BJ (cell line): ENCODE results near the gene LCOR. TPM values are rescaled to one million over a fixed set of nuclear protein-coding genes. Genes with fewer than 3 reads are reported as not detected.
A peak's percentile ranks its signal among the peaks of the same experiment; 100 is the strongest.

Source experiments
- CTCF ChIA-PET: fragments of 350-600 bp; formaldehyde crosslinking; extraction: SDS; loops from one replicate; lab custom pipeline; 2021; ENCODE audit warnings: antibody characterized with exemption, inconsistent platforms; lab: Yijun Ruan, JAX
- POLR2A ChIA-PET: fragments of 300-600 bp; sonication (Branson Sonifier 250); formaldehyde crosslinking; extraction: SDS; loops from one replicate; lab custom pipeline; 2021; ENCODE audit warnings: antibody characterized with exemption; lab: Charles Lee
- DNase-seq: peaks from one replicate; pipeline ENCODE4 v3.0.0-alpha.2; 2011; ENCODE audit warnings: low read depth
- H3K27me3 ChIP-seq: 2 replicates; pipeline ENCODE4 v1.6.0; 2011; ENCODE audit warnings: low read length; ENCODE audit not compliant: control insufficient read depth, insufficient read depth
- H3K36me3 ChIP-seq: 2 replicates; pipeline ENCODE4 v1.5.1; 2011; ENCODE audit warnings: low read length; ENCODE audit not compliant: control insufficient read depth, insufficient read depth
- H3K4me3 ChIP-seq: 2 replicates; pipeline ENCODE4 v1.5.1; 2011; ENCODE audit warnings: low read depth, mild to moderate bottlenecking, control low read depth, low read length
- polyA plus RNA-seq: library from polyadenylated mRNA; depleted of rRNA; stranded (reverse); fragments of >200 nt; gene quantifications from 2 replicates; pipeline ENCODE4 v1.2.3, GENCODE V29; 2011
- TF ChIP-seq, protein P1 (sequence below): IDR thresholded peaks from 2 replicates; pipeline ENCODE4 v1.5.1; 2011; ENCODE audit warnings: low read depth, mild to moderate bottlenecking, control low read depth, inconsistent platforms, low read length, moderate library complexity; ENCODE audit not compliant: insufficient read depth

The LCOR gene
- polyA plus RNA-seq, 1 experiment, result 4.9 TPM

DNA sequence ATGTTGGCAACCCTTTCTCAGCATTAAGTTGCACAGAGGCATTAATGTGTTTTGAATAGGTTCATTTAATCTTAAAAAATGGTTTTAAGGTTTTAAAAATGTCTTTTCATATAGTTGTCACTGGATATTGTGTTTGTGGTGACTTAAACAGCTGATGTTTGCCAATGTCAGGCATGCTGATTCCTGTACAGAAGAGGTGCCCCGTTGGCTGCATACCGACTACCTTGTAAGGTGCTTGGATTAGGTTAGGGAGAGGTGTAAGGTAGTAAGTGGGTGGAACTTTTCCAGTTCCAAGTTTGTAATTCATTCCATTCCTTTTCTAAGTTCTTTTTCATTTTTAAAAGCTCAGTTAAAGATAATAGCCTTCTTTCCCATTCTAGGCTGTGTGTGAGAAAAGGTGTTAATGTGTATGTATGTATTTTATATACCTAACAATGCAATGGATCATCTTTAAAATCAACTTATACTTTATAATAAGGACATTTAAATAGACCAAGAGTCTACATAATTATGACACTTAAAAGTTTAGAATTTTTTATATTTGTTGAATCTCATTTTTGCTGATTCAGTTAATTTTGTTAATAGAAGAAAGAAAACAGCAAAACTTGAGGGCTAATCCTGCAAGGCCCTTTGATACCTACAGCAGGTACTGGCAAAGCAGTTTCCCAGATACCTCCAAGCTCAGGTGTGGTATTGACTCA is 155.2 kb downstream of the LCOR start:
- POLR2A ChIA-PET, result no interaction called here
- Histone ChIP-seq H3K27me3 (no peaks in the 10 kb centered on the region), H3K36me3 (no peaks in the 10 kb centered on the region), H3K4me3 (no peak overlapping the region)
- no peak for DNase-seq
- CTCF ChIA-PET, result interaction anchor here (1.0 to 2.1 kb wide), 4 partner anchors 11 to 86 kb away, joined by 3 to 8 read pairs (median 4); no protein-coding TSS in a partner anchor
- TF ChIP-seq, protein P1, sequence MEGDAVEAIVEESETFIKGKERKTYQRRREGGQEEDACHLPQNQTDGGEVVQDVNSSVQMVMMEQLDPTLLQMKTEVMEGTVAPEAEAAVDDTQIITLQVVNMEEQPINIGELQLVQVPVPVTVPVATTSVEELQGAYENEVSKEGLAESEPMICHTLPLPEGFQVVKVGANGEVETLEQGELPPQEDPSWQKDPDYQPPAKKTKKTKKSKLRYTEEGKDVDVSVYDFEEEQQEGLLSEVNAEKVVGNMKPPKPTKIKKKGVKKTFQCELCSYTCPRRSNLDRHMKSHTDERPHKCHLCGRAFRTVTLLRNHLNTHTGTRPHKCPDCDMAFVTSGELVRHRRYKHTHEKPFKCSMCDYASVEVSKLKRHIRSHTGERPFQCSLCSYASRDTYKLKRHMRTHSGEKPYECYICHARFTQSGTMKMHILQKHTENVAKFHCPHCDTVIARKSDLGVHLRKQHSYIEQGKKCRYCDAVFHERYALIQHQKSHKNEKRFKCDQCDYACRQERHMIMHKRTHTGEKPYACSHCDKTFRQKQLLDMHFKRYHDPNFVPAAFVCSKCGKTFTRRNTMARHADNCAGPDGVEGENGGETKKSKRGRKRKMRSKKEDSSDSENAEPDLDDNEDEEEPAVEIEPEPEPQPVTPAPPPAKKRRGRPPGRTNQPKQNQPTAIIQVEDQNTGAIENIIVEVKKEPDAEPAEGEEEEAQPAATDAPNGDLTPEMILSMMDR, result no peak

DNA sequence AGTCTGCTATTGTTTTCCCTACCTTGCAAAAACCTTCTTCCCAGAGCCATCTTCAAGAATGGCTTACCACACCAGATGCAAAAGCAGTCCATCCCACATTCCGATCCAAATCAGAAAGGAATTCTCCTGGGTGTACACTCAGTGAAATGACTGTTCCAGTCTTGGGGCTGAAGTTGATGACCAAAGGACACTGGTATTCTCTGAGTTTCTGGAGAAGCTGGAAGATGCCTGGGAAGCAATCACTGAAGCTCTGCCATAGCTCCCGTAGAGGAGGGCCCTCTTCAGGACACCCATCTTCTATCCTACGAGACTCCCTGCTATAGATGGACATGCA is 155.7 kb downstream of the LCOR start:
- H3K4me3 ChIP-seq, result no peak overlapping the region
- POLR2A ChIA-PET, result interaction anchor here (0.6 kb wide), 1 partner anchor 37 kb away, joined by 3 read pairs; no protein-coding TSS in a partner anchor

DNA sequence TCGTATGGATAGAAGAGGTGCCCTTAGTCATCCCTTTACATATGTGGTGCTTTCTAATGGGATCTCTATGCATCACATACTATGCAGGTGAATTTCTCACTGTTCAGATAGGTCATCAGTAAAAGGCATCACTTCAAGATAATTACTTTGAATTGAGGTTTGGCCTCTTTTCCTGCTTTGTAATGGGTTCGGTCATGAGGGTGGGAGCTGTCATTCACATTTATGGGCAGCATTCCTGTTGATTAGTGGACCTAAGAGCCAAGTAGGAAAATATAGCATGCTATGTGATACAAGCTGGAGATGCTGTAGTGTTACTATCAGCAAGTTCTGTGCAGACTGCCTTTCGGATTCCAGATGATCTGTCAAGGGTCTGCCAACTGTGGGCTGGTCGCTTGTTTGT is 156.3 kb downstream of the LCOR start:
- H3K27me3 ChIP-seq, result no peaks in the 10 kb centered on the region
- ChIA-PET CTCF (interaction anchor here (0.7 to 1.0 kb wide), 2 partner anchors 11 to 65 kb away, joined by 3 read pairs; no protein-coding TSS in a partner anchor), POLR2A (interaction anchor here (0.6 kb wide), 1 partner anchor 36 kb away, joined by 3 read pairs; no protein-coding TSS in a partner anchor)
- no peak for DNase-seq
- TF ChIP-seq, protein P1, result no peak
- no peaks in the 10 kb centered on the region for H3K36me3 ChIP-seq
- no peak overlapping the region for H3K4me3 ChIP-seq

More for the DNA sequence above, 155.7 kb downstream of the LCOR start:
- no peaks in the 10 kb centered on the region for H3K36me3 ChIP-seq
- peak; percentile 26 for DNase-seq
- CTCF ChIA-PET, result interaction anchor here (1.0 to 1.3 kb wide), 2 partner anchors 78 to 85 kb away, joined by 3 to 4 read pairs; no protein-coding TSS in a partner anchor
- H3K27me3 ChIP-seq, result no peaks in the 10 kb centered on the region
- TF ChIP-seq, protein P1, result no peak

DNA sequence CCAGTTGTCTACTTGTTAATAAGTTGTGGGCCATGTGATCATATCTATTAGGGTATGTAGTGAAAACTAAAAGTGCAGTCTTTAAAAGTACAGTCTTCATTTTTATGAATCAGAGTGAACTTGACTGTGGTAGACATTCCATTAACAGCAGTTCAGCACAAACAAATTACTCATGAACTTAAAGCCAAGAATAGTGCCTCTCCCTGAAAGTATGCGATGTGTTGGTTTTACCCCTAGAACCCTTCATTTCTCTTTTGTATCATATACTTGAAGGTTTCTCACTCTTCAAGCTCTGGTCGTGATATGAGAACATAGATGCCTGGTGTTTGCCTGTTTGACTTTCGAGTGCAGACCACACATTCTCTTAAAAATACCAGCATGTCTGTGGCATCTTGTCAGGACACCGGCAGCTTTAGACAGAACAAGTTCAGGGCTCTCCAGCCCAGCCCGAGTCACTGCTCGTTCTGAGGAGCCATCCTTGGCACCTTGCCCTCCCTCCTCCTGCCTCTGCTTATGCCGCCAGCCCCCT is 159.3 kb downstream of the LCOR start:
- POLR2A ChIA-PET, result interaction anchor here (0.6 to 0.7 kb wide), 3 partner anchors 70 to 164 kb away, joined by 3 to 4 read pairs (median 3); no protein-coding TSS in a partner anchor
- H3K27me3 ChIP-seq, result no peaks in the 10 kb centered on the region
- DNase-seq, result peak; percentile 63
- TF ChIP-seq, protein P1, result no peak
- CTCF ChIA-PET, result interaction anchor here (0.6 to 0.9 kb wide), 4 partner anchors 9 to 1324 kb away, joined by 3 read pairs; no protein-coding TSS in a partner anchor
- H3K36me3 ChIP-seq, result no peaks in the 10 kb centered on the region
- H3K4me3 ChIP-seq, result no peak overlapping the region

DNA sequence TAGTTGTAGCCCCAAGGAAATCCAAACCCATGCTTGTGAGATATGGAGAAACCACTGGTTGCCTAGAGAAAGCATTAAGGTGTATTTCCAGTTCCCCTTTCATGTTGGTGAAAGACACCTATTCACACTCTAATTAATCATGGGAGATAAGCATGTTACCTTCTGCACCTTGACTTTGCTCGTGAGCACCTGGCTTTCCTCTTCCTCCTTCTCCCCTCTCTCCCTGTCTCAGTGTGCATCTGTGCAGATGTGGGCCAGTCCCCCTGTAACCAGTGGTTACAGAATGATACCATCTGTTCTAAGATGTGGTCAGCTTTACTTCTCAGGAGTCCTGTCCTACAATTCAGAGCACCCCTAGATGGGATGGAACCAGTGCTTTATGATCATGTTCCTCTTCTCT is 160.6 kb downstream of the LCOR start:
- Histone ChIP-seq H3K27me3 (no peaks in the 10 kb centered on the region), H3K4me3 (no peak overlapping the region), H3K36me3 (no peaks in the 10 kb centered on the region)
- TF ChIP-seq, protein P1, result no peak
- ChIA-PET POLR2A (no interaction called here), CTCF (no interaction called here)
- no peak for DNase-seq
